GM18951 (cell line): ENCODE results near the gene TDRD7.

ENCODE experiments used
- POLR2A ChIP-seq: IDR thresholded peaks from 4 replicates; pipeline ENCODE4 v1.6.1; 2011; ENCODE audit warnings: mild to moderate bottlenecking; ENCODE audit not compliant: insufficient read length, insufficient read depth; ENCODE audit errors: extremely low read depth
- in situ Hi-C: fragments of 300-500 bp; cut with MboI; formaldehyde crosslinking; loops from one replicate; pipeline ENCODE4 v1.12.0; 2022; ENCODE audit warnings: low sequenced_read_pairs, mixed read lengths, inconsistent platforms; ENCODE audit not compliant: unreplicated experiment

Gene TDRD7

DNA sequence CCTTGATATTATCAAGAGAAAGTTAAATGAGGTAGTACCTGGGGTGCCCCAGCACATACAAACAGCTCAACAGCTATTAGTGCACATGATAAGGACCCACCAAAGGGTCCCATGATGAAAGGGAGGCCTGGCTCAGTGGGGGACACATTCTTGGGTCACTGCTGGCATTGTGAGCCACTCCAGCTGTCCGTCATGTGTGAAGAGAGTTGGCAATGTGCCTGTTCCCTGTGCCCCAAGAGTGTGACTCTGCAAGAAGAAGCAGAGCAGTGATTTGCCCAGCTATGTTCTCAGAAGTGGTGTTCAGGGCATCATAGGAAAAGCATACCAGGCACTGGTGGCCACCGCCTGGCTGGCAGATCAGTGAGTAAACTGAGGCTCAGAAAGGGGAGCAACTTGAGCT, 37.1 kb upstream of the TDRD7 start:
- no peak for TF ChIP-seq POLR2A
- in situ Hi-C loops, result loop anchor here (25.0 kb wide), 1 partner anchor 513 kb away; the partner anchor contains the start of gene ZNF782

DNA sequence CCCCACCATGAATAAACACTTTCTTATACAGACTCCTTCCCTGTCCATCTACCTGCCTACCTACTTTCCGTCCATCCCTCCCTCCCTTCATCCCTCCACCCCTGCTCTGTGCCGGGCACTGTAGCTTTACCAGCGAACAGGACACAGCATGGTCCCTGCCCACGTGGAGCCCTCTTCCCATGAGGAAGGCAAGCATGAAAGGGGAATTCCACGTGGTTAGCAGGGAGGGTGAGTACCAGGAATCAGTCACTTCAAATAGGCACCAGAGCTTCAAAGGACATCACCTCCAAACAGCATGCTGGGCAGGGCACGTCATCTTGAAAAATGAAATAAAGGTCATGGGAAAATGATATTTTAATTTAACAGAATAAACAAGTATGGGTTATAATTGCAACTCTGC, 35.0 kb upstream of the TDRD7 start:
- no peak for TF ChIP-seq POLR2A
- in situ Hi-C loops, result loop anchor here (25.0 kb wide), 1 partner anchor 515 kb away; the partner anchor contains the start of gene ZNF782

DNA sequence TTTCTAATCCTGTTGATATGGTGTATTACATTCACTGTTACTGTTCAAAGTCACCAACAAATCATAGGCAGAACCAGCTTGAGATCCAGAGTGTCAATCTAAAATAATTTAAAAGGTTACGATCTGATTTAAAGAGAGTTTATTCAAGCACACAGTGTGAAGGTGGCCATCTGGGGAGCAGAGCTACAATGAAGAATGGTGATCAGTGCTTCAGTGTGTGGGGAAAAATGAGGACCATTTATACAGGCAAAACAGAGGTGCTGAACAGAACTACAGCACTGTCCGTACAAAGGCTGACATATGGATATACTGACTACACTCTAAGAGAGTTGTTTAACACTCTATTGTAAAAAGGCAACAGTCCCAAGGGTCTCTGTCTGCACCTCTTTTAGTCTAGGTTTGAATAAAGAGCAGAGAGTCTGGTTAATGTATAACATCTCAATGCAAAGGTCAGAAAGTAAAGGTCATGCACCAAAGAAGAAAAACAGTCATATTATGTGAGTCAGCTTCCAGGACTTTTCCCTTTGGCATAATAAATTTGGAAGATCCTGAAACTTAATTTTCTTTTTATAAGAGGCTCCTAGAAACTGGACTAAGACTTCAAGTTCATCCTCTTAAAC, 29.7 kb upstream of the TDRD7 start:
- in situ Hi-C loops, result loop anchor here (25.0 kb wide), 1 partner anchor 520 kb away; the partner anchor contains the start of gene ZNF782
- TF ChIP-seq POLR2A, result no peak

DNA sequence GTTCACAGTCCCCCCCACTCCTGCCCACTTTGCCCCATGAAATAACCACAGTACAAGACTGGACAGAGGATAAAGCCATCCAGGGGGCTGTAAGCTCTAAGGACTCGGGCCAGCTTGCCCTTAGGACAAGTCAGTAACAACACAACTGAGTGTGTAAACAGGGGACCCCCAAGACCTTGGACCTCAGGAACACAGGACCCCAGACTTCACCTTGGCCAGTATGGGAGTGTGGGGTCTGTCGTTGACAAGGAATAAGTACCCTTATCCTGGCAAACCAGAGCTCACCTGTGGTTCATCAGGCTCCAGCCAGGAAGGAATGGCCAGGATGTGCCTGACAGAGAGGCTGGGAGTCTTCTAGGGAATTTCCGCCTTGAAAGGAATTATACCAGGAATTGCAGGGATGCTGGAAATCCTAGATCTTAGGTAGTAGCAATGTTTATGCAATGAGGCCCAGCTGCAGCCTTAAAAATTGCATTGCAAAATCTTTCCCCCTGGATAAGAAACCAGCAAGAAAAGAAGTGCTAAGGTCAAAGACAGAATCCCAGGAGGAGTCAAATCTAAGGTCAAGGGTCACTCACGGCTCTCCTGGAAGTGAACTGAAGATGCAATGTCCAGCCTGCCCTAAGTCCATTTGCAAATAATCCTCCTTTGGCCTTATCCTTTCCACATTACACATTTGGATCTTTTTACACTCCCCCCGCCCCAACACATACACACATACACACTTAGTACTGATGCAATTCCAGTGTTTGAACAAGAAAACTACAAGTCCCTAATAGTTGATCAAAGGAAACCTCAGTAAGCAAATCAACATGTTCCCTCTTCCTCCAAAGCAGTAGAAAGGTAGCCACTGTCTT, 27.3 kb upstream of the TDRD7 start:
- in situ Hi-C loops, result loop anchor here (25.0 kb wide), 1 partner anchor 522 kb away; the partner anchor contains the start of gene ZNF782

DNA sequence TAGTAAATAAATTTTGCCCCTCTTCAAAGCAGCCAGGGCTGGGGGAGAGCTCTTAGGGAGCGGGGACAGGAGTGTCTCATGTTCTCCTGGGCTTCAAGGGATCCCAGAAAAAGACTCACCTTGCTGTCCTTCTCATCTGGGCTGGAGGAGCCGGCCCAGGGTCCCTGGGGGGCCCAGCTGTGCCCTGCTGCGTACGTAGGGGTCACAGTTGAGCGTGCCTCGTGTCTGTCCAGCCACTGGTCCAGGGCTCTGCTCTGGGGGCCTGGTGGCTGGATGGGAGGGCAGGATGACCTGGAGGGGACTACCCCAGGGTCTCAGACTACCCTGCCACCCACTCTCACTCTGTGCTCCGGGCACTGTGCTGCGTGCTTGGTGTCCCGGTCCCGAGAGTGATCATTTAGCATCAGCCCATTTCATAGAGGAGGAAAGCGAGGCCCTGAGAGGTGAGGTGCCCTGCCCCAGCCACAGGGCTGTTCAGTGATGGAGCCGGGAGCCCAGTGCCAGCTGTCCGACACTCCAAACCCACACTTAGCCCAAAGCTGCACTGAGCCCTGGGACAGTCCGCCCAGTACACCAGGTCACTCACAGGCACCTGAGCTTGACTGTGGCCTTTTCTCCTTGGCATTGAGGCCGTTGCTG, 26.2 kb upstream of the TDRD7 start:
- no peak for TF ChIP-seq POLR2A
- in situ Hi-C loops, result loop anchor here (25.0 kb wide), 1 partner anchor 523 kb away; the partner anchor contains the start of gene ZNF782

More for the DNA sequence above, 27.3 kb upstream of the TDRD7 start:
- no peak for TF ChIP-seq POLR2A

DNA sequence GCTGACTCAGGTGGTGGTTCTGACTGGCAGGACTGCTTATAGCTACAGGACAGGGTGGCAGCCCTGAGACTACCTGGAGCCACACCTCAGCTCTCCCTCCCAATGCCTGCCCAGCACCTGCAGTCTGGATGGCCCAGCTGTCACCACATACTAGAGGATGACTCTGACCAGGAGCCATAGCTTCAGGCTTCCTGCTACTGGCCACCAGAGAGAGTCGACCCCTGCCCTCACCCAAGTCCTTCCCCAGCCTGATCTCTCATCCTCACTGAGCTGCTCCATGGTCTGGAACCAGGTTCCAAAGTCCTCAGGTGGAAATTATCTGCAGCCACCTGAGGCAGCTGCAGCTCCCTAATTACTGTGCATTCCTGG, 25.6 kb upstream of the TDRD7 start:
- TF ChIP-seq POLR2A, result no peak
- in situ Hi-C loops, result loop anchor here (25.0 kb wide), 1 partner anchor 524 kb away; the partner anchor contains the start of gene ZNF782

DNA sequence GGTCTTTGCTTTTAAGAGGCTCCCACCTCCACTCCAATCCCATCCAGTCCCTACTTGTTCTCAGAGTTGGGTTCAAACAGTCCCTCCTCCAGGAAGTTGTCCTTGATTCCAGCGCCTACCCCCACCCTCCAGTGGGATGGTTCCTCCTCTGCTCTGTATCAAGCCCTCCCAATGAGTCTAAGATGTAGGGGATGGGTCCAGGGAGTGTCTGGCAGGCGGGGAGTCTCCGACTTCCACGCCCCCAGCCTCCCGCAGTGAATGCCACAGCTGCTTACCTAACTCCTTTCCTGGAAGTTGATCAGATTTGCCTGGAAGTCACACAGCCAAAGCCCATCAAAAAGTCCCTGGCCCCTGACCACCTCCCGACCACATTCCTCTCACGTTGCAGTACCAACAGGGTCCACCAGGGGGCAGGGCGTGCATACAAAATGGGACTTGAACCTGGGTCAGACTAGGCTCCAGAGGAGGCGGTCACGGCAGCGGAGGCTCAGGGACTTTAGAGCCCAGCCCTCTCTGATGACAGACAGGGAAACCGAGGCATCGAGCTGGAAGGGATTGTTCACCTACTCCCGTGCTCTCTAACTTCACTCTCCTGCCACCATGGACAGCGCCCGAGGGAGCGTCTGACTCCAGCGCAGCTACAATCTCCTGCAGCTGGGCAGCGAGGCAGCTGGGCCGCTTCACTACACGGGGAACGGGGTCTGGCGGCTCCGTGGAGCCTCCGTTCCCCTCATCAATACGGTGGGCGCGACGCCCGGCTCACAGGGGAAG, 25.0 kb upstream of the TDRD7 start:
- TF ChIP-seq POLR2A, result no peak
- in situ Hi-C loops, result loop anchor here (25.0 kb wide), 1 partner anchor 525 kb away; the partner anchor contains the start of gene ZNF782

DNA sequence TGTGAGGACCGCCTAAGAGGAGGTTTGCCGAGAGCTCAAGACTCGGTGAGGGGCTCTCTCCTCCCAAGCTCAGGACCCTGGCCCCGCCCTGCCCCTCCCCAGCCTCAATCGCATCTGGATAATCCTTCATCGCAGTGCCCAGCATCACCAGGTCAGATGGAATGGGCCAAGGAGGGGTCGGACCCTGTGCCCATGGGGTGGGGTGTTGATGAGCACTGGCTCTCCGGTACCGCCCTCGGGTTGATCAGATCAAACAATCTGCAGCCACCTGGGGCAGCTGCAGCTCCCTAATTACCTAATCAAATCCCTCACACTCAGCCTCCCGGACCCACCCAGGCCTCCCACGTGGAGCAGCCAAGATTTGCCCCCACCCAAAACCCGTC, 24.4 kb upstream of the TDRD7 start:
- in situ Hi-C loops, result loop anchor here (25.0 kb wide), 1 partner anchor 525 kb away; the partner anchor contains the start of gene ZNF782
- no peak for TF ChIP-seq POLR2A

DNA sequence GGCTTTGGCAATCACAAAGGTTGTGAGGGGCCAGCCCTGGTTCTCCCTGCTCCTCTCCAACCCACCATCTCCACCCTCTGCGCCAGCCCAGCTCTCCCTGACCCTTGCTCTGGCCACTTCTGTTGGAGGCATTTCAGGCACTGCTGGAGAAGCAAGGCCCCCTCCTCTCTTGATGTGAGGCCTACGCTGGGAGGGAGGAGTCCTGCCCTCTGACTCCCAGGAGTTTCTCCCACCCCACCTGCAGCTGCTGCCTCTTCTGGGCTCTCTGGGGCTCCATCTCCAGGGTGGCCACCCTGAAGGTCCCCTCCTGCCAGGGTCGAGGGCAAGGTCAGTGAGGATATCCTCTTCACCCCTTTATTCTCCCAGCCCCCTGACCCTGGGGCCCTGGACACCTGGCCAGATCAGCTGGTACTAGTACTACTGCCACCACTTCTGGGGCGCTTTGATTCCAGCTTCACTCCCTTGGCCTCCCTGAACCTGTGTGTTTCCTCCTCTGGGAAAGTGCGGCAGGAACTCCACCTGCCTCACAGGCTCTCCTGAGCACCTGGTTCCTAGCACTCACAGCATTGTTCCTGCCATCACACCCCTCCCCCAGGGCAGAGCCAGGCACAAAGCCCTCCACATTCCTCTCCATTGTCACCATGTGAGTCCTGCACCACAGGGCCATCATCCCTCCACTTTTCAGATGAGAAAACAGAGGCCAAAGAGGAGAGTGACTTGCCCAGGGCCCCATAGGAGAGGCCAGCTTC, 23.8 kb upstream of the TDRD7 start:
- in situ Hi-C loops, result loop anchor here (25.0 kb wide), 1 partner anchor 526 kb away; the partner anchor contains the start of gene ZNF782

DNA sequence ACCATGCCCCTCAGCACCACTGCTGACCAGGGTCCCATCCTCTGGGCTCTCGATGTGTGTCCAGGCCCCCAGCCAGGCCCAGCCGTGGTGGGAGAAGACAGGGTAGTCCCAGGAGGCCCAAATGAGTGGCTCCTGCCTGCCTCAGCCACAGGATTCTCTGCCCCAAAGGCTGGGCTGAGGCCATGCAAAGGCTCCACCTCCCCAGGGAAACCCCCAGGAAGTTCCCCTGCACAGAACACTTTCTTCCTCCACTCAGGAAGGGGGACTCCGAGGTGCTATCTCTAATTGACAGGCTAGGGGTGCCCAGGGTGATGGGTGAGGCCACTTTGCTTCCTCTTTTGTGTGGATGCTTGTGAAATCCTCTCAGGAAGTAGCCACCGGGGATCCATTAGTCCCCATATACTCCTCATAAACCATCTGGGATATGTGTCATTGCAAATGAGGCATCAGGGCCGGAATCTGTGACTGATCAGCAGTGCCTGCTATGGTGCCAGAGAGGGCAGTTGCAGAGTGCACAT, 23.1 kb upstream of the TDRD7 start:
- in situ Hi-C loops, result loop anchor here (25.0 kb wide), 1 partner anchor 526 kb away; the partner anchor contains the start of gene ZNF782
- peak; percentile 31 for TF ChIP-seq POLR2A

More for the DNA sequence above, 23.8 kb upstream of the TDRD7 start:
- TF ChIP-seq POLR2A, result no peak

DNA sequence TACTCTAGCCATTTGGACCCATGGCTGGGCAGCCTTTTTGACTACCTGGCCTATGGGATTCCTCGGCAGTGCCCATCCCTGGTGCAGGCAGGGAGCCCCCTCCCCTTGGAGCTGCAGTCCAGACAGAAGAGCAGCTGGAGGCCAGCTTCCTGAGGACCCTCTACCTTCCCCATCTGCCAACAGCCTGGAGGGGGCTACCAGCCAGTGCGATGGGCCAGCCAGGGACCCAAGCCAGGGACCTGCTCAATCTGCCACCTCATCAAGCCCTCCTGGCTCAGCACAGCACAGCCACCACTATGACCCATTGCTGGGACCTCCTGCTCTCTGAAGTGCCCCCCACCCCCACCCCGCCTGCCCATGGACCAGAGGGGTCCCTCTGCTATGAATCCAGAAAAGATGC, 22.6 kb upstream of the TDRD7 start:
- no peak for TF ChIP-seq POLR2A
- in situ Hi-C loops, result loop anchor here (25.0 kb wide), 1 partner anchor 527 kb away; the partner anchor contains the start of gene ZNF782
